GM19043 (cell line): ENCODE data around the gene KCNJ10.

ENCODE experiments used
- ATAC-seq: cut with Tn5 transposase; IDR thresholded peaks from one replicate; pipeline ENCODE4 v1.9.1; 2021; ENCODE audit warnings: low read depth; ENCODE audit not compliant: unreplicated experiment

The KCNJ10 gene

GRCh38 chr1:159996653-159997052, 73.3 kb downstream of the KCNJ10 start:
- no peak for ATAC-seq

- no peak for ATAC-seq
Observed at GRCh38 chr1:159994896-159995295, 75.1 kb downstream of the KCNJ10 start.

GRCh38 chr1:159993911-159994310, 76.0 kb downstream of the KCNJ10 start:
- ATAC-seq = no peak

GRCh38 chr1:159992161-159992560, 77.8 kb downstream of the KCNJ10 start:
- no peak for ATAC-seq

GRCh38 chr1:159991513-159991912, 78.4 kb downstream of the KCNJ10 start:
- ATAC-seq = no peak

GRCh38 chr1:159990005-159990404, 80.0 kb downstream of the KCNJ10 start:
- no peak for ATAC-seq

- no peak for ATAC-seq
Observed at GRCh38 chr1:159989581-159989980, 80.4 kb downstream of the KCNJ10 start.

GRCh38 chr1:159988006-159988405, 82.0 kb downstream of the KCNJ10 start:
- no peak for ATAC-seq

GRCh38 chr1:159987186-159987585, 82.8 kb downstream of the KCNJ10 start:
- no peak for ATAC-seq

GRCh38 chr1:159986531-159986930, 83.4 kb downstream of the KCNJ10 start:
- ATAC-seq = no peak

GRCh38 chr1:159986093-159986492, 83.9 kb downstream of the KCNJ10 start:
- no peak for ATAC-seq

GRCh38 chr1:159985473-159985872, 84.5 kb downstream of the KCNJ10 start:
- ATAC-seq = no peak

- ATAC-seq = no peak
Observed at GRCh38 chr1:159983681-159984080, 86.3 kb downstream of the KCNJ10 start.

GRCh38 chr1:159982280-159982679, 87.7 kb downstream of the KCNJ10 start:
- ATAC-seq = no peak

GRCh38 chr1:159981351-159982055, 88.5 kb downstream of the KCNJ10 start:
- no peak for ATAC-seq

GRCh38 chr1:159980786-159981185, 89.2 kb downstream of the KCNJ10 start:
- no peak for ATAC-seq

- no peak for ATAC-seq
Observed at GRCh38 chr1:159980076-159980475, 89.9 kb downstream of the KCNJ10 start.

GRCh38 chr1:159979257-159979656, 90.7 kb downstream of the KCNJ10 start:
- no peak for ATAC-seq

GRCh38 chr1:159978107-159978398, 91.9 kb downstream of the KCNJ10 start:
- no peak for ATAC-seq

- ATAC-seq = no peak
Observed at GRCh38 chr1:159977364-159978106, 92.4 kb downstream of the KCNJ10 start.

GRCh38 chr1:159974350-159974965, 95.5 kb downstream of the KCNJ10 start:
- no peak for ATAC-seq
